K562 (cell line): ENCODE results near the gene RGS7. TPM values are rescaled to one million over a fixed set of nuclear protein-coding genes. Genes with fewer than 3 reads are reported as not detected.

ENCODE experiments used
- ATAC-seq: fragments of 200-7000 bp; cut with Tn5 transposase; 3 replicates; pipeline ENCODE4 v1.9.1; 2020; ENCODE audit warnings: moderate library complexity
- BruUV-seq: library from RNA; stranded (reverse); fragments of 400-500 nt; replicated peaks from 2 replicates; lab custom pipeline; 2021; lab: Mats Ljungman, UMichigan
- CTCF ChIA-PET: fragments of 300-600 bp; formaldehyde crosslinking; extraction: SDS; loops from one replicate; lab custom pipeline; 2021; ENCODE audit warnings: low intra/inter-chr PET ratio; lab: Yijun Ruan, JAX
- POLR2A ChIA-PET: fragments of 300-600, 350-650 bp; sonication (Branson Sonifier 250); formaldehyde crosslinking; extraction: SDS; loops from one replicate; lab custom pipeline; 2021; ENCODE audit warnings: antibody characterized with exemption, inconsistent platforms; lab: Yijun Ruan, JAX
- DNase-seq, 4 experiments: peaks; one replicate each; pipeline versions ENCODE4 v3.0.0 to v3.0.0-alpha.2; 2011 to 2018; ENCODE audit warnings: low spot score in 3 of 4, mixed read lengths in 3 of 4; ENCODE audit errors: extremely low read depth in 1 of 4
- FAIRE-seq: peaks from 2 replicates; lab custom pipeline; 2011; peaks lifted over from hg19 to GRCh38; lab: Jason Lieb, UNC
- H2AFZ ChIP-seq: 2 replicates; pipeline ENCODE4 v1.6.0; 2011; ENCODE audit warnings: low read depth, low read length, control low read depth, inconsistent platforms
- H3K27ac ChIP-seq: fragments of 200-600 bp; 3 replicates; pipeline ENCODE4 v1.8.0; 2011; ENCODE audit warnings: low read depth, mild to moderate bottlenecking, control low read depth, inconsistent platforms, low read length, moderate library complexity, mixed read lengths; ENCODE audit errors: extremely low read depth
- H3K27me3 ChIP-seq, 2 experiments: fragments of 300-600 bp in 1 of 2; 2 replicates in 1 of 2; 3 replicates in 1 of 2; pipeline versions ENCODE4 v1.6.0 to v1.8.0; 2011; ENCODE audit warnings: inconsistent platforms in 2 of 2, low read length in 2 of 2, mild to moderate bottlenecking in 1 of 2, mixed read lengths in 1 of 2, moderate library complexity in 1 of 2; ENCODE audit not compliant: control insufficient read depth in 2 of 2, insufficient read depth in 2 of 2
- H3K36me3 ChIP-seq: fragments of 300-600 bp; 3 replicates; pipeline ENCODE4 v1.8.0; 2011; ENCODE audit warnings: mild to moderate bottlenecking, low read length, inconsistent platforms; ENCODE audit not compliant: control insufficient read depth, insufficient read depth
- H3K4me1 ChIP-seq, 2 experiments: fragments of 200-600 bp in 1 of 2; replicated peaks in 1 of 2; 2 replicates in 1 of 2; 3 replicates in 1 of 2; pipeline versions ENCODE4 v1.5.1 to v1.8.0; 2011; ENCODE audit warnings: inconsistent platforms in 2 of 2, low read length in 2 of 2, mild to moderate bottlenecking in 1 of 2, mixed read lengths in 1 of 2, moderate library complexity in 1 of 2; ENCODE audit not compliant: control insufficient read depth in 2 of 2, insufficient read depth in 2 of 2
- H3K4me2 ChIP-seq: 2 replicates; pipeline ENCODE4 v1.6.1; 2011; ENCODE audit warnings: low read length, control low read depth, inconsistent platforms, mixed read lengths; ENCODE audit not compliant: insufficient read depth
- H3K4me3 ChIP-seq: fragments of 200-600 bp; sonication (generic), shearing (Covaris generic); 2 replicates; pipeline ENCODE4 v1.5.1; 2016; ENCODE audit warnings: control low read depth, inconsistent platforms
- H3K79me2 ChIP-seq: fragments of 200-600 bp; 3 replicates; pipeline ENCODE4 v1.8.0; 2011; ENCODE audit warnings: low read length, inconsistent platforms; ENCODE audit not compliant: control insufficient read depth, insufficient read depth
- H3K9ac ChIP-seq, 2 experiments: 2 replicates each; pipeline versions ENCODE4 v1.6.0 to v1.6.1; 2011; ENCODE audit warnings: low read depth in 2 of 2, low read length in 2 of 2, control low read depth in 1 of 2, inconsistent platforms in 1 of 2, mild to moderate bottlenecking in 1 of 2, mixed read lengths in 1 of 2; ENCODE audit not compliant: insufficient read depth in 1 of 2
- H3K9me1 ChIP-seq: one replicate; pipeline ENCODE4 v1.6.0; 2011; ENCODE audit warnings: inconsistent platforms, mild to moderate bottlenecking, low read length, moderate library complexity; ENCODE audit not compliant: control insufficient read depth, insufficient read depth
- H3K9me3 ChIP-seq: replicated peaks from 2 replicates; pipeline ENCODE4 v1.5.1; 2011; ENCODE audit warnings: low read depth, low read length, inconsistent platforms; ENCODE audit not compliant: control insufficient read depth, insufficient read depth
- H4K20me1 ChIP-seq: replicated peaks from 2 replicates; pipeline ENCODE4 v1.6.1; 2011; ENCODE audit warnings: low read length, inconsistent platforms, mixed read lengths; ENCODE audit not compliant: control insufficient read depth, insufficient read depth
- KDM4B ChIP-seq, 2 experiments: fragments of 450-650 bp in 1 of 2; sonication (generic) in 1 of 2; IDR thresholded peaks; 2 replicates each; pipeline ENCODE4 v1.6.1; 2016 to 2017; ENCODE audit warnings: borderline replicate concordance in 2 of 2, antibody characterized with exemption in 1 of 2, low read depth in 1 of 2, mild to moderate bottlenecking in 1 of 2
- TFE3 ChIP-seq: fragments of 450-650 bp; formaldehyde crosslinking; IDR thresholded peaks from 2 replicates; pipeline ENCODE4 v1.4.0; 2020; ENCODE audit warnings: mild to moderate bottlenecking, mixed read lengths
- WGBS: fragments of 100-300 bp; shearing (Covaris generic); methylation state at CpG from one replicate; pipeline ENCODE4 v1.1.6; 2016; ENCODE audit warnings: low coverage, mixed read lengths; ENCODE audit not compliant: insufficient coverage; ENCODE audit errors: missing lambda C conversion rate; 5-methylcytosine and 5-hydroxymethylcytosine counted together
- in situ Hi-C: fragments of 300-500 bp; cut with MboI; formaldehyde crosslinking; loops from 4 replicates; pipeline ENCODE4 v1.15.0; 2018; ENCODE audit warnings: inconsistent platforms, mixed read lengths
- intact Hi-C: fragments of 100-400 bp; cut with micrococcal nuclease; formaldehyde crosslinking; loops from 2 replicates; pipeline ENCODE4 v1.14.2; 2022
- polyA plus RNA-seq, 8 experiments: library from polyadenylated mRNA; depleted of rRNA in 4 of 8; stranded (reverse) in 5 of 8; unstranded in 3 of 8; fragments of >200 nt; fragmentation: Nextera tagmentation in 2 of 8; fragmentation: Illumina TruSeq in 1 of 8; extraction: Ambion mirVana in 2 of 8; extraction: Trizol in 1 of 8; gene quantifications; 2 replicates each; pipeline versions ENCODE4 v1.2.1 to v1.2.3, GENCODE V29; 2011 to 2014; ENCODE audit warnings: inconsistent platforms in 1 of 8, missing spikeins in 1 of 8
- total RNA-seq, 7 experiments: library from RNA; depleted of rRNA in 6 of 7; stranded (reverse); fragments of >200 nt in 6 of 7; fragmentation: Illumina TruSeq in 2 of 7; extraction: Trizol in 2 of 7; gene quantifications; 2 replicates each; pipeline versions ENCODE4 v1.2.1 to v1.2.3, GENCODE V29; 2011 to 2021; ENCODE audit warnings: low replicate concordance in 1 of 7

RGS7 gene
- total and polyA plus RNA-seq, 9 of the 15 experiments (the other 6 are each of a cell fraction or from before 2014, with no cell fraction given) = not detected

GRCh38 chr1:241167121-241167630, 189.8 kb downstream of the RGS7 start:
- no peaks in the 10 kb centered on the region for H3K36me3 ChIP-seq

More at GRCh38 chr1:241167121-241167630, 189.8 kb downstream of the RGS7 start:
- ATAC-seq (no peak), FAIRE-seq (no peak), DNase-seq (no peak)
- Histone ChIP-seq H3K4me1 (no peaks in the 10 kb centered on the region), H3K79me2 (no peaks in the 10 kb centered on the region), H3K4me2 (no peak overlapping the region), H3K27me3 (no peaks in the 10 kb centered on the region), H4K20me1 (no peaks in the 10 kb centered on the region), H3K9me1 (no peaks in the 10 kb centered on the region), H2AFZ (no peak overlapping the region), H3K27ac (no peak overlapping the region), H3K9me3 (no peaks in the 10 kb centered on the region), H3K9ac (no peak overlapping the region), H3K4me3 (no peak overlapping the region)
- in situ Hi-C loops (no loop called here), intact Hi-C loops (no loop called here)
- under 1% methylated on average over 14 of the region's 14 CpGs for WGBS
- BruUV-seq = no TSS peak
- ChIA-PET POLR2A (no interaction called here), CTCF (no interaction called here)
- TF ChIP-seq TFE3 (peak; percentile 49), KDM4B (IDR thresholded peaks at IDR 0.05; ENCODE audit: borderline replicate concordance in 2 of 2, low read depth in 1 of 2) (no peak)
